Fibroblast of skin of back (primary cell): ENCODE results near the gene SLC22A8.
"Not testable (repeated sequence)": the region's sequence is repeated elsewhere in the genome, so short reads cannot be mapped to it uniquely, and the experiment has no call there.

Experiments
- DNase-seq: peaks from one replicate; pipeline ENCODE4 v3.0.0-alpha.2; 2013

The SLC22A8 gene

DNA sequence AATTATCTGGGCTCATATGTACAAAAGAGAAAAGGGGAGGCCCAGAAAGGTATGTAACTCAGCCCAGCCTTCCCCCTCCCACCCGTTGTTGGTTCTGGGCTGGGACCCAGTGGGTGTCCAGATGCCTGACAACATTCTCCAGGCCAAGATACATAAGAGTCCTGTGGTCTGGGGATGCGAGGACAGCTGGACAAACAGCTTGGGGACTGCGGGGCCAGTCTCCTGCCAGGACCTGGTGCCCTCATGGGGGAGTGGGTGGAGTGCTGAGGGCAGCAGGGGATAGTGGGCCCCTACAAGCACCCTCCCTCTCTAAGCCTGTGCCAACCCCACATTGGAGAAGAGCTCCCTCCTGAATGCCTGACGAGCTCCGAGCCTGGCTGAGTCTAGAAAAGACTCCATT, 27.4 kb downstream of the SLC22A8 start:
- DNase-seq = no peak

DNA sequence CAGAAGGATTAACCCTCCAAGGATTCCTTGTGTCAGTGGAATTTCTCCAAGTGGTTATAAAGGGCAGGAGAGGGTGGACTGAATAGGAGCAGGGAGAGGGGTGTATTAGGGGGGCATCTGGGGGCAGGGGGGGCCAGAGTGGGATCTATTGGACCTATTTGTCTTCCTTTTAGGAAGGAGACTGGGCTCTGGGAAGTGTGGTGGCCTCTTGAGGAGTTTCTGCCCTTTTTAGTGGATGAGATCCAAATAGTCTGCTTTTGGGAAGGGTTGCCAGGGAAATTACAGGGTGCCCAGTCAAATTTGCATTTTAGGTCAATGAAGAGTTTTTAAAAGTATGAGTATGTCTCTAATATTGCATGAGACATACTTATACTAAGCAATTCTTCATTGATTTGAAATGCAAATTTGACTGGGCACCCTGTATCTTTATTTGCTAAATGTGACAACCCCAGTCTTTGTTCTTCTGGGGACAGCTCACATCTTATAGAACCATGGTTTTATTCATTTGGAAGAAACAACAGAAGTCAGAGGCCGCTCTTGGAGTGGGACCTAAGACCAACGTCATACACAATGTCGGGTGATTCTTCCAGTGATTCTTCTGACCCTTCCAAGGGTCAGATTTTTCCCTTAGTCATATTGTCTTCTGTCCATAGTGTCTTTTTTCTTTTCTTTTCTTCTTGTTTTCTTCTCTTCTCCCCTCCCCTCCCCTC, 30.4 kb downstream of the SLC22A8 start:
- DNase-seq = no peak

DNA sequence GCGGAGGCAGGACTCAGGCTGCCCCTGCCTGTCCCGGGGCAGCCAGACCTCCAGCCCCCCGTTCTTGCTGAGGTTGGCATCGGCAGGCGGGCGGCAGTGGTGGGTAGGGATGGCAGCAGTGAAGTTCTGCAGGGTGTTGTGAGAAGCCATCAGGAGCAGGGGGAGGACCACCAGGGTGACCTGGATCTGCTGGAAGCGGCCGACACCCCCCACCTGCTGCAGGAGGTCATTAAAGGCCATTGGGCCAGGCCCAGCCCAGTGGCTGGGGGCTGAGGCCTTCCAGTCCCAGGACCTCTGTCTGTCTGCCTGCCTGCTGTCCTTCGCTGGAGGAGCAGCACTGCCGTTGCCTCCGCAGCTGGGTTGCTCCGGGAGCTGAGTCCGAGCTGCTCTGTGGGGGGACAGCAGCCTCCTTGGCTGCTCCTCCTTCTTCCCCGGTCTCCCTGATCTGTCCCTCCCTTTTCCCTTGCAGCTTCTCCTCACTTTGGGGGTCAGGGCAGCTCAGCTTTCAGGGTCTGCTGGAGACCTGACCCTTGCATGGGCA, 31.1 kb downstream of the SLC22A8 start, which contains the start of gene SLC22A6:
Gene SLC22A6, minus strand, starts transcription at position 517 of the 541 bp plus-strand sequence. Its CDS starts 277 bp downstream, at position 240.
- no peak for DNase-seq

DNA sequence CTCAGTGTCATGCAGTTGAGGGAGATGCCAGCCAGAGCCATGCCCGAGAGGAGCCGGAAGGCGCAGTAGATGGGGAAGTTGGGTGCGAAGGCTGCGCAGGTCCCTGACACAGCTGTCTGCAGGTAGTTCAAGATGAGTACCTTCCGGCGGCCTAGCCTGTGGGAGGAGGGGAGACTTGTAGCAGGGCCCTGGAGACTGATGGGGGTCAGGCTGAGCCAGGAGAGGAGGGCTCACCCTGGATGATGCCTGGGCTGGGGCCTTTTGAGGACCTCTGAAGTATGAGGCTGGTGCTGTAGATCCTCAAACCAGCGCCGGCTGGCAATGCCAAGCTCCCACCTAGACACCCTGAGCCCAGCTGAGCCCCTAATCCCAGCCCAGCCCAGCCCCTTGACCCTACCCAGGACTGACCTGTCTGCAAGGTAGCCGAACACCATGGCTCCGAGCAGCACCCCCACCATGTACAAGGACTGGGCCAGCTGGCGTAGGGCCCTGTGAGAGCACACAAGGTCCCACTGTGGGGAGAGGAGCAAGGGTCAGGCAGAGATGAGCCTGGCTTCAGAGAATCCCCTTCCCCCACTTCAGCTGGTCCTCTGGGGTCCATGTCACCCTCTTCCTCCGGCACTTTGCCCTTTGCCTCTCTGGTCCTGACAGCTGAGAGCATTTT, 32.0 kb downstream of the SLC22A8 start:
- DNase-seq = no peak

DNA sequence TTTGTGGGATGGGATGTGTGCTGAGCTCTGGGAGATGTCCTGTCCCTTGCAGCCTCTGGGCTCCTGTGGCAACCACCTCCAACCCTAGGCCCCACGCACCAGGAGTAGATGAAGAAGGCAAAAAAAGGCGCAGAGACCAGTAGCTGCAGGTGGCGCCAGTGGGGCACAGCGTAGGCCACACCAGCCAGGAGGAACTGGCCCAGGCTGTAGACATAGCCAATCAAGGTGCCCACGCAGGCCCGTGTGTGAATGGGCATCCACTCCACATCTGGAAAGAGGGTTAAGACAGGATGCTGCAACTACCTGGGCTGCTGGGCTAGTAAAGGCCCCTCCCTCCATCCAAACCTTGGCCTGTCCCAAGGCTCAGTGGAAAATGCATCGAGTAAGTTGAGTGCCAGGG, 33.9 kb downstream of the SLC22A8 start:
- DNase-seq = no peak

DNA sequence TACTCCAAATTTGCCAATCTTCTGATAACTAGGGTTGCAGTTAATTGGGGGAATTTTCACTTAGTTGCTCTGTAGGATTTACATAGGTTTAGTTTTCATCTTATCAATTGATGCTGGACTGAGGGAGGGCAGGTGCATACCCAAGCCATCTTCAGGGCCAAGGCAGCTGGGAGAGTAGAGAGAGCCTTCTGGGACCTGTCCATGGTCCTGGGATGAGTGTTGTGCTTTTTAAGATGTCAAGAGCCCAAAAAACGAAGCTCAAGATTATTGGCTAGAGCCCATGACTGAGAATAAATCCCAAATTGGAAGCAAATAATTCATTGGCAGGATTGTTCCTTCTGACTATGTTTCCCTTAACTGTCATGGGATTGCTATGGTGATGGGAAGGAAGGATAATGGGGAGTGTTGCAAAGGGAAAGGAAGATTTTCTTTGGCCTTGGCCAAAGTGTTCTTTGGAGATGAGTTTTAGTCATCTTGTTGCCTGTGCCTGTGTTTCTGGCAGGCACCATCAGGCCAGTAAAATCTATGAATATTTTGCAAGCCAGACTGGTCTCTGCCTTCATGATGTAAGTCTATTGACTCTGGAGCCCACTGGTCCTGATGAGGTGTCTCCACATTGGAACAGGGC, 35.4 kb downstream of the SLC22A8 start:
- DNase-seq = peak; percentile 12

DNA sequence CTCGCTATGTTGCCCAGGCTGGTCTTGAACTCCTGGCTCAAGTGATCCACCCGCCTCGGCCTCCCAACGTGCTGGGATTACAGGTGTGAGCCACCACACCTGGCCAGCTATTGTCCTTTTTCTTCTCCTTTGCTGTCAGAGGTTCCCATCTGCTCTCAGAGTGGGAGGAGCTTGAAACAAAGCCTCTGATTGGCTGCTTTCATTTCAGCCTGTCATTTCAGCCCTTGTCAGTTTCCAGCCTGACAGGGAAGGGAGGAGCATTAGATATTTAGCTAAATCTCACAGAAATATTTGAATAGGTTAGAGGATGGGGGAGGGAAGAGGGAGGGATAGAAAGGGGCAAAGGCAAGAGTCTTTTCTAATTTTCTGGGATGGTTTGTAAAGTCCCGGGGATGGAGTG, 39.5 kb downstream of the SLC22A8 start:
- DNase-seq = no peak

DNA sequence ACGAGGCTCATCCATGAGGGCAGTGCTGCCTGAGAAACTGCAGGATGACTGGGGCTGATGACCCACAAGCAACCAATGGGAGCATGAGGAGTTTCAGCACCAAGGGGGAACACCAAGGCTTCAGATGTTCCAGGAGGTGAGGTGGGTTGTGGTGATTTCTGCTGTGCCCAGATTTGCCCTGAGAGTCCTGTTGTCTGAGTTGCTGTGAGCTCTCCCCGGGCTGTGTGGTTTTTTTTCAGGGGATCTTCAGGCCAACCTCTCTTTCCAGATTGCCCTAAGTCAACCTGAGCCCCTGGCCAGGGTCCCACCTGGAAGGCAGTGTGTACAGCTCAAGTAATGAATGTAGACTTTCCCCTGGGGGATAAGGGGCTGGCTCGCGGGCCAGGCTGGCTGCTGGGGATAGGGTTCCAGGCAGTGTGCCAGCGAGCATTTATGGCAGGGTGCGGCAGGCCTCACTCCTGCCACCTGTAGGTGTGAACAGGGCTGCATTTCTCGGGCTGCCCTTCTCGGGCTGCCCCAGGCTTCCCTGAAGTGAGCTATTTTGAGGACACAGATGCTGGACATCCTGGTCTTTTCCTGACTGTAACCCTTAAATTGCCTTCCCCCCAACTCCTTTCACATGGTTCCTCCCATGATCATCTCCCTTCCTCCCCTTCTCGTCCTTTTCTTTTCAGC, 40.7 kb downstream of the SLC22A8 start:
- DNase-seq = peak; percentile 2

DNA sequence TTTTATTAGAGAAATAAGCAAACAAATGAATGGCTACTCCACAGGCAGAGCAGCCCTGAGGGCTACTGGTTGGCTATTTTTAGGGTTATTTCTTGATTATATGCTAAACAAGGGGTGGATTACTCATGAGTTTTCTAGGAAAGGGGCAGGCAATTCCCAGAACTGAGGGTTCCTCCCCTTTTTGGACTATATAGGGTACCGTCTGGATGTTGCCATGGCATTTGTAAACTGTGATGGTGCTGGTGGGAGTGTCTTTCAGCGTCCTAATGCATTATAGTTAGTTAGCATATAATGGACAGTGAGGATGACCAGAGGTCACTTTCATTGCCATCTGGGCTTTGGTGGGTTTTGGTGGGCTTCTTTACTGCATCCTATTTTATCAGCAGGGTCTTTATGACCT, 50.1 kb downstream of the SLC22A8 start:
- no peak for DNase-seq

DNA sequence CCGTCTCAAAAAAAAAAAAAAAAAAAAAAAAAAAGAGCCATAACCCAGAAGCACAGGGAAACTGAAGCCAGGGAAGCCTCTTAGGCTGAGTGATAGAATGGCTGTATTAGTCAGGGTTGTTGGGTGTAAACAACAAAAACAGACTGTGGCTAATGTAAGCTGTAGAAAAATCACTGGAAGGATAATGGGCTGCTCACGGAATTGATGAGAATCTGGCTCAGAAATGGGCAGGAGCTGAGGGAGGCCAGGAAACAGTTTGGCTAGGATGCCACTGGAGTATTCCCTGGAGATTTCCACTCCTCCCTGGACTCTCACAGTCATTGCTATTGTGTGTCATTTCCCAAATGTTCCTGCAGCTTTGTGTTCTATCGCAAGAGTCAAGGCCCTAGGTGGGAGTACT, 53.2 kb downstream of the SLC22A8 start:
- no peak for DNase-seq

DNA sequence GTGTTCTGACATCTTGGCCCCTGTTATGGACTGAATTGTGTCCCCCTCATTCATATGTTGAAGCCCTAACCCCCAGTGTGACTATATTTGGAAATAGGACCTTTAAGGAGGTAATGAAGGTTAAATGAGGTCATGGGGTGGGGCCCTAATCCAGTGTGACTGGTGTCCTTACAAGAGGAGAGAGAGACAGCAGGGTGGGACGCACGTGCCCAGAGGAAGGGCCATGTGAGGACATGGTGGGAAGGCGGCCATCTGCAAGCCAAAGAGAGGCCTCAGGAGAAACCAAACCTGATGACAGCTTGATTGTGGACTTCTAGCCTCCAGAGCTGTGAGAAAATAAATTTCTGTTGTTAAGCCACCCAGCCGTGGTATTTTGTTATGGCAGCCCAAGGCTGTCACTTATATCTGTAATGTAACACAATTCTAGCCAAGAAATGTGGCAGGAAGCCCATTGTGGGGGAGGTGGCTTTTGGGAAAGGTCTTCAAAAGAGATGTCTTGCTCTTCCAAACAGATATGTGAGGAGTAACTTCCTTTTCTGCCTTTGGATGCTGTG, 54.5 kb downstream of the SLC22A8 start:
- no peak for DNase-seq

DNA sequence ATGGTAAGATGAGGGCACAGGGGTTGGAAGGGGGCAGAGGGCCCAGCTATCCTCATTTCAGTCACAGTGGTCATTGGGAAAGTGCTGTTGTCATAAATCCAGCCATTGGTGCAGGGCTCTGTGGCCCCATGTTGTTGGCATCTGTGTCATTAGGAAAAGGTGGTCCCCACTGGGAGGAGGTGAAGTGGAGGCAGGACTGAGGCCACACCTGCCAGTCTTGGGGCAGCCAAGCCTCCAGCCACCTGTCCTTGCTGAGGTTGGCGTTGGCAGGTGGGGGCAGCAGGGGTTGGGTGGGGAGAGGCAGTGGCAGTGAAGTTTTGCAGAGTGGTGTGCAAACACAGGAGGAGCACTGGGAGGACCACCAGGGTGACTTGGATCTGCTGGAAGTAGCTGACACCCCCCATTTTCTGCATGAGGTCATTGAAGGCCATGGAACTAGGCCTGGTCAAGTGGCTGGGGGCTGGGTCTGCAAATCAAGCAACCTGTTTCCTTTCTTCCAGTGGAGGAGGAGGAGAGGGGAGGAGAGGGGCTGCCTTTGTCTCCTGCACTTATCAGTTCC, 56.1 kb downstream of the SLC22A8 start:
- DNase-seq = no peak

DNA sequence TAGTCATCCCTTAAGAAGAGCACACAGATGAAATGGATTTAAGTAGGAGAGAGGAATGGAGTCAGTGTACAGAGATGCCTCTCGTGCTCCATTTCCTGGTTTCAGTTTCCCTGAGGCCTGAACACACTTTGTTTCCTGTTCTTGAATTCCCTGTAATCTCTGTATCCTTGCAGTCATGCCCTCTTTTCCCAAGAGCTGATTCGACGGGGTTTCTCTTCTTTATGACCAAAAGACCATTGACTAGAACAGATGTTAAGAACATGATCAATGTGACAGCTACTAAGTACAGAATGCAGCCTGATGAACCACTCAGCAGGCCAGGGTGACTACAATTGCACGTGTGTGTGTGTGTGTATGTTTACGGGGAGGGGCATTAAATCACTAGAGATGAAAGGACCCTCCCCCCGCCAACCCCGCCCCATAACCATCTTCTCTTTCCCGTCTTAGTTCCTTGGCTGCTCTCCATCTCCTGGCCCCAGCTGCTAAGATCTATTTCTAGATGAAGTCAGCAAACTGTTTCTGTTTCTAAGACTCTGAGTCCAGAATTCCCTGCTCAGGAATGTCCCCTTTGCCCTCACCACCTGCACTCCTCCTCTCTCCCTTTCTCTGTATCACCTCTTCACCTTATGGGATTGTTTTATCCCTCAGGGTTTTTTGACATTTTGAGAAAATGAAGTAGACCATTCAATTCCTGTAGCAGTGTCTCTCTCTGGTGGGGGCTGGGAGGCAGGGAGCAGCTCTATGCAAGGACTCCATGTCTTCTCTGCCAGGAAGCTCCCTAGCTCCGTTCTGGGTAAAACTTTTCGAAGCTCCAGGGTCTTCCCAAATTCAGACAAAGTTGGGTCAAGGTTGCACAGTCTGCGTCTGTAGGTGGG, 56.9 kb downstream of the SLC22A8 start:
- no peak for DNase-seq

DNA sequence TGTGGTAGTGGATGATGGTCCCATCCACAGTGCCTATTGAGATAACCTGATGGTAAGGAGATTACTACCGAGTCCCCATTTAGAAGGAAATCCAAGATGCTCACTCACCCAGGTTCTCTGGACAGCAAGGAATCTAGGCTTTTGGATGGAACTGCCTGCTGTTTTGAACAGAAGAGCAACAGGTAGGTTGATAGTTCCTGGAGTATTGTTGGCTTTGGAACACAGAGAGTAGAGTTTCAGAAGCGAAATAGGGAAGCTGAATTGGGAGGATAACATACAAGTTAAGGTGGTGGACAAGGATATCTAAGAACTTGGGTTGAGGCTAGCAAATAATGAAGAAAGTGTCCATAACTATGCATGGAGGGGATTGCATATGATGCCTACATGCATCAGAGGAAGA, 58.5 kb downstream of the SLC22A8 start:
- DNase-seq = no peak

DNA sequence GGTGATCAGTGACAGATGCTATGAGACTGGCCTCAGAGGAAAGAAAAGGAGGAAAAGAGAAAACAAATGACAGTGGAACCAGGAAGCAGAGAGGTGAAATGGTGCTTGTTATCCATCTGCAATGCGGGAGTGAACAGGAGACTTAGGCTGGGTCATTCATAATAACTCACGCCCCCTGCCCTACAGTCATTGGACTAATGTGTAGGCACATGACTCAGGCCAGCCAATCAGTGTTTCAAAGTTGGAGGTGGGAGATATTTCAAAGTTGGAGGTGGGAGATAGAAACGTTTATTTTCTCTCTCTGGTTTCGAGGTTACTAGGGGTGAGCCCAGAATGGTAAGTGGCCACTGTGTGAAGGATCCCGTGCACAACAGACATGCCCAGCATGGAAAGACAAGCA, 61.2 kb downstream of the SLC22A8 start:
- DNase-seq = no peak

DNA sequence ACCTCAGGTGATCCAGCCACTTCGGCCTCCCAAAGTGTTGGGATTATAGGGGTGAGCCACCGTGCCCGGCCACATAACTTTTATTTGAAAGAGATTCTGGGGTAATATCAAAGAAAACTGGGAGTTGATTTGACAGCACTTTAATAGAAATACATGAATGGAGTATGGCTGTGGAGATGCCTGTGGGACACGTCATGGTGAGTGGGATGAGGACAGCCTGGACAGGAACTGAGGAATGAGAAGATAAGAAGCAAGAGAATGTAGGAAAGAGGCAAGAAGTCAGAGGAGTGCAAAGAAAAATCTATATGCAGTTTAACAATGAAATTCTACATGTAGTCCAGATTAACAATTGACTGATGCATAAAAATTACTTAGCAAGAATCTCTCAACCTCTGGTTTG, 61.8 kb downstream of the SLC22A8 start:
- DNase-seq = no peak

DNA sequence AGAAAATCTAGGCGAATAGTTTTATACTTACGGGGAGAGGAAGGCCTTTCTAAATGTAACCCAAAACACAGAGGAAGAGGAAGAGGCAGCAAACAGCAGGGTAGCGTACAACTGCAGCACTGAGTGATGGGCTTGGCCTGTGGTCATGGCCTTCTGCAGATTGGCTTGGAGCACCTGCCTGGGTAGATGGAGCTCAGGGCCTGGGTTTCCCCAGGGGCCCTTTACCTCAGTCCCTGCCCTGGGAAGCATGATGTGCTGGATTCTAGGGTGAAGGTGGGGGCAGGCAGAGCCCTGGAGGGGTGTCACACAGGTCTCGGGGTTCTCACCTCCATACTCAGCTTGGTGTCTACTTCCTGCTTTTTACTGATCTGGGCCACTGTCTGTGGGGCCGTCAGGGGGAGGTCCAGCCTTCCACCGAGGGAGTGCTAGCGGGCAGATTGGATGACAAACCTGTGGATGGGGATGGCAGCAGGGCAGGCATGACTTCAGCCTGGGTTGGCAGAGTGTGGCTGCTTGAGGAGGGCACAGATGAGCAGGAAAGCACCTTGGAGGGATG, 66.8 kb downstream of the SLC22A8 start:
- no peak for DNase-seq

DNA sequence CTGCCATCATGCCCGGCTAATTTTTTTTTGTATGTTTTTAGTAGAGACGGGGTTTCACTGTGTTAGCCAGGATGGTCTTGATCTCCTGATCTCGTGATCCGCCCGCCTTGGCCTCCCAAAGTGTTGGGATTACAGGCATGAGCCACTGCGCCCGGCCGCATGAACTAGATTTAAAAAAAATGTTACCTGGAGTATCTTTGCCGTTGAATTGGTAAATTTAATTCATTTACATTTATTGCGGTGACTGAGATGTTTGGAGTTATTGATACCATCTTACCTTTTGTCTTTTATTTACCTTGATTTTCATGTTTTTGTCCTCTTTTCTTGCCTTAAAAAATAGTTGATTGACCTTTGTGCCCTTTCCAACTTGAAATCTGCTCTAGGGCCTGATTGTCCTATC, 70.1 kb downstream of the SLC22A8 start:
- not testable (repeated sequence) for DNase-seq
